Erythroblast (primary cell): ENCODE results near the gene DRD4.

Experiments used
- GATA1 ChIP-seq: IDR thresholded peaks from 2 replicates; pipeline ENCODE4 v1.6.1; 2011; ENCODE audit warnings: low read depth, mild to moderate bottlenecking, control low read depth, low read length, moderate library complexity
- POLR2A ChIP-seq: IDR thresholded peaks from 2 replicates; pipeline ENCODE4 v1.6.1; 2011; ENCODE audit warnings: mild to moderate bottlenecking, low read length

DNA sequence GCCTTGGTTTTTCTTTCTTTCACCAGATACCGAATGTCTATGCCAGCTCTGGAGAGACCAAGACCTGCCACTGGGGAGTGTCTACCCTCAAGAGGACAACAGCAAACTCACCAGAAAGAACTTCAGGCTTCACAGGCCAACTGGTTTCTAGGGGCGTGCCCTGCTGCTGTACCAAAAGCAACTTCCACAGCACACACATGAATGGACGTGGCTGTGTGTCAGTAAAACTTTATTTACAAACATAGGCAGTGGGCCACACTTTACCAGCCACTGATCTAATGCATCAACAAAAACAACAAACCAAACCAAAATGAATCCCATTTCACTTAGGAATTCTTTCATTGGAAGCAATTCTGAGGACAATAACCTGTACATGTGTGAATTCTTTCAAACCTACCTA is 41.2 kb downstream of the DRD4 start:
- TF ChIP-seq POLR2A (no peak), GATA1 (no peak)
